Stimulated activated CD4-positive, alpha-beta T cell treated with anti-CD3 and anti-CD28 coated beads, Interleukin-12 subunit alpha, Interleukin-12 subunit beta, amount 100 ng/mL, for 24 hours (primary cell): ENCODE results near the gene FOXR1.

Experiments used
- DNase-seq, 2 experiments: peaks; one replicate each; pipeline ENCODE4 v3.0.0-alpha.2; 2020; ENCODE audit warnings: low read depth in 2 of 2

FOXR1 gene

DNA sequence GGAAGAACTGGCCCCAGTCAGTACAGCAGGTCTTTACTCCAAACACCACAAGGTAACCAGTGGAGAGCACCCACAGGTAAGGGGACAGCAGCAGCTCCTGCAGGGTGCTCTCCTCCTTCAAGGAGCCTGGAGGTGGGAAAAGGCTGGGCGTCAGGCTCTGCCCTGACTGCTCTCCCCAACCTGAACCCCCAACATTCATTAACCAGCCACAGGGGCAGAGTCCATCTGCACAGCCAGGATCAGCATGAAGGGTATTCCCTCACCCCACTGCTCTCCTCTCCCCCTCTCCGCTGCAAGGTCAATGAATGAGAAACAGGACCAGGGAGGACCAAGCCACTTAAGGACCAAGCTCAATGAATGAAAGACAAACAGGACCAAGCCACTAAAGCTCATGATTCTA is 55.4 kb downstream of the FOXR1 start:
- no peak for DNase-seq

DNA sequence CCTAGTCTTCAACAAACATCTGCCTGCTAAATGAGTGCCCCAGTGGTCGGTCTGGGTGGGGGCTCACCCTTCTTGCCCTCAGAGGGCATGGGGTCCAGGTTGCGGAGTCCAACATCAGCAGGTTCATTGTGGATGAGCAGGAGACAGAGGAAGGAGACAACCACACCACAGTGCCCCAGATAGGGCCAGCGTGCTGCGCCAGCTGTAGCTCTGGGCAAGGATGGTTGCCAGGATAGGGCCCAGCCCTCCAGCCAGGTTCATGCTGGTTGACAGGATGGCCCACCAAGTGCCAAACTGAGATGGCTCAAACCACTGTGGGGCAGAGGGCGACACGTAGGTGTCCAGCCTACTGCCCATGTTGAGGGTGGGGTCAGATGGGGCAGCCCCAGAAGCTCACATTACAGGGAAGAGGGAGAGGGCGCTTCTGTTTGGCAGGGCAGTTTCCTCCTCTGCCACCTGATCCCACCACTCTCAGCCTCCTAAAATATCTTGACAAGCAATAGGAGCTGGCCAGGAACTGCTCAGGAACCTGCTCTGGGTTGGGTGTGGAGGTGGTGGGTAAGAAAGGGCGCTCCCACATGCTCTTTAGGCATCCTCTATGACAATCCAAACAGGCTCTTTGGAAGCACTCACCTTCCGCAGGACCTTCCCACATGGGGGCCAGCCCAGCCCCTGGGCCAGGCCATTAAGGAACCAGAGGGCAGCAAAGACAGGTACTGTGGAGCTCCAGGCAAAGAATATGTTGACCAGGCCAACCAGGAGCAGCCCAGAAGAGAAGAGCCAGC is 56.2 kb downstream of the FOXR1 start:
- DNase-seq: no peak

DNA sequence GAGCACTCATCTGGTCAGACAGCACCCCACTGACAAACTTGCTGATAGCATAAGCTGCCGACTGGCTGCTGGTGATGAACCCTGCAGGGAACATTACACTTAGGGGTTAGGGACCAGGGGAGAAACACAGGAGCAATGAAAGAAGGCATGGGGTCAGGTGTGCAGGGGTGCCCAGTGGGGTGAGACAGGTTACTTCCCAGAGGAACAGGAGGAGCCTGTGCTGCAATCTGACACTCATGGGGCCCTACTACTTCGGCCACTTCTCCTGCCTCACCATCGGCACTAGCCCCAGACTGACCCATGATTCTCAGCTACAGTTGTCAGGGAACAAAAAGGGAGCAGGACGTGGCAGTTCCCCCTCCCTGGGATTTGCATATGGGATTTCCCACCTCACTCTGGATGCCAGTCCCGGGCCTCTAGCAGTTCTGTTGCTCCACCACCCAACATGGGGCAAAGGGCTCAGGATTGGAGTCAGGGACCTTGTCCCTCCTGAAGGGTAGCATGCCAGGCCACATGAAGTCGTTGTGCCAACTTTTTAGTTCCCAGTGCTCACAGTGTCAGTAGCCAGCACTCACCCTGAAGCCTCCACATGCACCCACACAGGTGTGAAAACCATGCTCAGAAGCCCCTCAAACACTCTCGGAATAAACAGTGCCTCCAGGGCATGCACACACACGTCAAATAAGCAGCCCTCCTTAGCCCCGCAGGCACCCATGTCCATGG is 56.9 kb downstream of the FOXR1 start:
- no peak for DNase-seq

DNA sequence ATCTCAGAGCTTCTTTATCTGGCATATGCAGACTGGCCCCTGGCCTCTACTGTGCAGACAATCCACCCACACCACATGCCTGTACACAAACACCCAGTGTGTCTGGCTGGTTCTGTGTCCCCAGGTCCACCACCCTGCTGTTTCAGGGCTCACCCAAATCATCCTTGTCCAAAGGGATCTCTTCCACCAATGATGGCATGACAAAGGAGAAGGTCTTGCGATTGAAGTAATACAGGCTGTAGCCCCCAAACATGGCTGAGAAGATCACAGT is 57.4 kb downstream of the FOXR1 start:
- DNase-seq: no peak

DNA sequence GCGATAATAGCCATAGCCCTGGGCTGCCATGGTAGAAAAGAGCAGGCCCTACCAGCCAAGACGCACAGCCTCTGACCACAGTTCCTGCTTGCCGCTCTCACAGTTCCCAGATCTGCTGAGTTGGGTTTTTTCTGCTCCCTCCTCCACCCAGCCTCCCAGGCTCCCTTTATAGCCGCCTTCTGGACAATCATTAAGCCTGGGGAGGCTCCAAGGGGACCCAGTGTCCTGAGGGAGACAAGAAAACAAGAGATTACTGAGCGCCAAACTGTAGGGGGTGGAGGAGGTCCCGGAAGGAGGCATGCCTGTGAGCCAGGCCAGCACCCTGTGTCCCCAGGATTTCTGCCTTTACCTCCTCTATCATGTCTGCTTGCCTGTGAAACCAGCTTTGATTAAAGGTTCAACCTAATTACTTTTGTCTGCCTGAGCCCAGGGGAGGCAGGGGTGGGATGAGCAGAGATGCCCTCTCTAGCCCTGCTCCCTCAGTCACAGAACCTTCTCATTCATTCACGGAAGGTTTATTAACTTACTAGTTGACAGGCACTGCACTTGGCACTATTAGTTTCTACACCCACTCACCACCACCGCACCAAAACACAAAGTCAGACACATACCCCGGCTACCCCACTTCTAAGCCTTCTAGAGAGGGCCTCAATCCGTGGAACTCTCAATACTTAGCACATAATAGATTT is 57.9 kb downstream of the FOXR1 start:
- peak; percentile 12 to 39 for DNase-seq

DNA sequence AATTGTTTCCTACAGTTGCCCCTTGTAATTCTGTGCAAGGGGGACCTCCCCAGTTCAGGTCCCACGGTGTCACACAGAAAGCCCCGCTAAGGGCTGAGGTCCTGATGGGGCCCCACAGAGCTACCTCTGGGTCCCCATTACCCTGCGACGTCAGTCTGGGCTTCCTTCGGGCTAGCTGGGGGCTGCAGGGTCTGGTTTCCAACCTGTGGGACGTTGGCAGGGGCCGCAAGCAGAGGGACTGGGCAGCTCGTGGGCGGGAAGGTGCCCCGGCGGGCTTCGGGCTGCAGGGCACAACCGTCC is 58.4 kb downstream of the FOXR1 start:
- no peak for DNase-seq

DNA sequence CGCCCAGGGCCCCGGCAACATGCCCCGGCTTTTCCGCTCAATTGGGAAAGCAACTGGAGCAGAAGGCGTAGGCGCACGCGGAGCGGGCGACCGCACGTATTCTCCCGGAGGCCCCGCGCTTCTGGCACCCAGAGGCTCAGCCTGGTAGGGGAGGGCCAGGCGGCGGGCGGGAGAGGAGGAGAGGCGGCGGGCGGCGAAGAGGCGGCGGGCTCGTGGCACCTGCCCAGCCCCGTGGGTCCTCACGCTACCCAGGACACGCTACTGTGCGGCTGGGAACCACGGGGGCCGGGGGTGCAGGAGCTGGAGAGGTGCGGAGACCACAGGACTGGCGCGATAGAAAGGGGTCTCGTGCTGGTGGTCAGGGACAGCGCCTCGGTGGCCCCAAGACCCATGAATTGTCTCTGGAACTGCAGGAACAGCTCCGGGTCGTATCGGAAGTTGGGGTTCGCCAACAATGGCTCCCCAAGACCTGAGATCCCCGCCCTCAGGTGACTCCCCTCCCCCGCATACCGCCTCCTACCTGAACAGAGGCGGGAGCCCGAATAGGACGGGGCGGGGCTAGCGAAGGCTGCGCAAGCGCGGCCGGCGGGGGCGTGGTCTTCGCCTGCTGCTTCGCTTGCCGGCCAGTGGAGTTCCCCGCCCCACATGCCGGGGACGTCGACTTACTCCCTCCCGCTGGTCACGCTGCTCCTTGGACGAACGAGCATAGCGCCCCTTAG is 58.9 kb downstream of the FOXR1 start, which contains the start of gene SLC37A4:
SLC37A4 (minus strand) TSS at position 549 of the 719 bp plus-strand sequence.
- peak; percentile 95 to 99 for DNase-seq
